Left colon (tissue), 2 donors: ENCODE measurements around the gene TMEM88. TPM values are rescaled to one million over a fixed set of nuclear protein-coding genes. Genes with fewer than 3 reads are reported as not detected.
"Not testable (repeated sequence)": the region's sequence is repeated elsewhere in the genome, so short reads cannot be mapped to it uniquely, and the experiment has no call there.

Source experiments
- ATAC-seq: fragments of 200-7000 bp; cut with Tn5 transposase; one replicate; pipeline ENCODE4 v1.9.1; 2020; ENCODE audit warnings: mild to moderate bottlenecking, moderate library complexity
- DNase-seq, 2 donors: peaks; one replicate each; pipeline ENCODE4 v3.0.0-alpha.2; 2020
- intact Hi-C, 2 donors: fragments of 100-400 bp; cut with DNase I in 1 of 2; cut with micrococcal nuclease in 1 of 2; formaldehyde crosslinking; loops; one replicate each; pipeline versions ENCODE4 v1.11.2 to v1.14.0; 2022; cut with DNase I, micrococcal nuclease
- long read RNA-seq: library from polyadenylated mRNA; unstranded; transcript quantifications from one replicate; pipeline ENCODE4 v2.0.0, GENCODE V29; 2021
- total RNA-seq, 2 donors: library from RNA; stranded (reverse); fragmentation: NEBNext Ultra II Directional; extraction: Animal tissue kit (Norgen Biotek cat#: 25700); gene quantifications; one replicate each; pipeline ENCODE4 v1.2.1, GENCODE V29; 2021
- donor health status: DM: no; HTN: no; CAD: no.
- donor health status: DM: yes; HTN: yes; CAD: no.

The TMEM88 gene
- 1 to 10 TPM; 3.8 to 6.1 TPM for total RNA-seq
- long read RNA-seq, partial matches to known transcripts, result 0 of 1 reads
- long read RNA-seq, other reads (novel, unspliced or antisense), result 0 of 1 reads

- intact Hi-C loops, result loop anchor here in 1 of 2 donors (5.0 kb wide), 1 partner anchor 113 kb away; no protein-coding TSS in a partner anchor
- no peak for ATAC-seq
- peak; percentile 29 to 49 for DNase-seq
Observed at GRCh38 chr17:7854851-7855659, at the start of gene TMEM88. Gene TMEM88, plus strand, starts transcription at chr17:7855066. Its CDS starts 9 bp downstream, at chr17:7855075.

DNA sequence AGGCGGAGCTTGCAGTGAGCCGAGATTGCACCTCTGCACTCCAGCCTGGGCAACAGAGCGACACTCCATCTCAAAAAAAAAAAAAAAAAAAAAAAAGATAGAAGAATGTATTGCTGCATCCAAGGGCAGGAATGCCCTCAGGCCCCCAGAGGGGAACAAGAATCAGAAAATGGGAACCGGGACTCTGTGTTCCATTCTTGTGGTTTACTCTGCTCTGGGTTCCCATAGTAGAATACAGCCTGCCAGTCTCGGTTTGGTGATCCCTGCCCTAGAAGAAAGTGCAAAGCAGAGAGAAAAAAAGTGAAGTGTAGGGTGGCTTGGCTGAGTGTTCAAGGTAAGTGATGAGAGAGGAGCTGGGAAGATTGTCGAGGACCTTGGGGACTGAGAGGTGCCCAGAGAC is 48.3 kb upstream of the TMEM88 start:
- ATAC-seq (no peak), DNase-seq (no peak)
- intact Hi-C loops, result no loop called here

GRCh38 chr17:7807206-7807605 is 47.7 kb upstream of the TMEM88 start:
- no peak for DNase-seq
- ATAC-seq, result no peak
- intact Hi-C loops, result no loop called here

GRCh38 chr17:7809086-7809790 is 45.6 kb upstream of the TMEM88 start:
- intact Hi-C loops, result no loop called here
- DNase-seq (no peak), ATAC-seq (peak; percentile 24)

GRCh38 chr17:7809791-7810343 is 45.0 kb upstream of the TMEM88 start:
- ATAC-seq, DNase-seq, intact Hi-C loops: not testable (repeated sequence)

GRCh38 chr17:7811251-7811650 is 43.6 kb upstream of the TMEM88 start:
- intact Hi-C loops, result no loop called here
- ATAC-seq (no peak), DNase-seq (no peak)

DNA sequence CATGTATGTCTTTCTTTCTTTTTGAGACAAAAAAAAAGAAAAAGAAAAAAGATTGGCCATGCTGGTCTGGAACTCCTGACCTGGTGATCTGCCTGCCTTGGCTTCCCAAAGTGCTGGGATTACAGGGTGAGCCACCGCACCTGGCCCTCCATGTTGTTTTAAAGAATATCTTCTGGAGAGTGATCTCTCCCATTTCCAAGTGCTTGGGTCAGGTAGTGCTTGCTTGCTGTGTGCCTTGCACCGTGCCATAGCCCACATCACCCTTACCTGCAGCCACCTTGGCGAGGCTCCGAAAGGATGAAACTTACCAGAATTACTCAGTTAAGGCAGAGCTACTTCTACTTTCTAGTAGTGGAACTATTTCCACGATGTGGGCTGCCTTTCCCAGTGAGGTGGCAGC is 39.9 kb upstream of the TMEM88 start:
- intact Hi-C loops, result no loop called here
- DNase-seq (no peak), ATAC-seq (no peak)

DNA sequence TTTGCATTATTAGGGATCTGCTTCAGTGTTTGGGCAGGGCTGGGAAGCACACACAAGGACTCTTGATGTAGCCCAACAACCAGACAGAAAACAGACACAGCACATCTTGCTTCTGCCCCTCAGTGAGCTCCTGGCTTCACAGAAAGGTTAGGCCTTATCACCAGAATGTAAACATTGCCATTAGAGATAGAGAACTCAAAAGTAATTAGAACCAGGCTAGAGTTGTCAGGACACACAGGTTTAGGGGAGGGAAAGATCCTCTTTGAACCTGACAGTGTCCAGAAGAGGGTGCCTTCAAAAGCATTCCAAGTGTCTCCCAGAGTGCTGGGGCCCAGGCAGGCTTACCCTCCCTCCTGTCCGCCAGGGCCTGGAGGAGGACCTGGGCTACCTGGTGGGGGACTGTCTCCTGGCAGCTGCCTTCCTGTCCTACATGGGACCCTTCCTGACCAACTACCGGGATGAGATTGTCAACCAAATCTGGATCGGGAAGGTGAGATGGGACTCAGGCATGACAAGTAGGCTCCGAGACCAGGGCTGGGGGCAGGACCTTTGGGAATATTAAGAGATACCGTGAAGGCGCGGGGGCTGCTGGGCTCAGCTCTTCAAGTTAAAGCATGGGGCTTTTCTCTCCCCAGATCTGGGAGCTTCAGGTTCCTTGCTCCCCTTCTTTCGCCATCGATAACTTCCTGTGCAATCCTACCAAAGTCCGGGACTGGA is 37.8 kb upstream of the TMEM88 start:
- intact Hi-C loops, result no loop called here
- ATAC-seq, result no peak
- no peak for DNase-seq

GRCh38 chr17:7817643-7817964 is 37.3 kb upstream of the TMEM88 start:
- ATAC-seq, result no peak
- intact Hi-C loops, result no loop called here
- DNase-seq, result no peak

DNA sequence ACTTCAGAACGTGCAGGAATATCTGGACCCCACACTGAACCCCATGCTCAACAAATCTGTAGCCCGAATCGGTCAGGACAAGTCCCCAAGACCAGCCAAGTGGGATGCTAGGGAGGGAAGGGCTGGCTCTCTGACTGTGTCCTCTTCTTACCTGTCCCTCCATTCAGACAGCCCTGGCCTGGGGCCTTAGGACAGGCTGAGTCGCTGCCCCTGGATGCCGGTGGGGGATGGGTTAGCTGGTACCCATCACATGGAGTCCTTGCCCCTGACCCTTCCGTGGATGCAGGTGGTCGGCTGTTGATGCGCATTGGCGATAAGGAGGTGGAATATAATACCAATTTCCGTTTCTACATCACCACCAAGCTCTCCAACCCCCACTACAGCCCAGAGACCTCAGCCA is 36.8 kb upstream of the TMEM88 start:
- no peak for DNase-seq
- no peak for ATAC-seq
- intact Hi-C loops, result no loop called here

- intact Hi-C loops, result no loop called here
- no peak for ATAC-seq
Observed at GRCh38 chr17:7818746-7819645, 35.9 kb upstream of the TMEM88 start.

DNA sequence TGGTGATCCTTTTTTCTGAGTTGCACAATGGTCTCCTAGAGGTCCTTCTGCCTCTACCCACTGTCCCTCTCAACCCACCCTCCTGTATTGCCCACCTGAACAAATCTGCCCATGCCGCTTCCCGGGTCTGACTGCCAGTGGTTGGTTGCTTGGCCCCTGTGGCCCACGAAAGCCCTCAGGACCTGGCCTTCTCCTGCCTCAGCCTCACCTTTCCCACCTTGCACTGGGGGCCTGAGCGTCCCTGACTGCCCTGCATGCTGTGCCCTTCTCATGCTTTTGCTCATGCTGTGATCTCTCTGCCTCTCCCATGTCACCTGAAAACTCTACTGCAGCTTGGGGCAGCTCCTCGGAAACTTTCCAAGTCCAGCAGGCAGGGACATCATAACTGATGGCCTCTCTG is 34.6 kb upstream of the TMEM88 start:
- DNase-seq, result no peak
- no peak for ATAC-seq
- intact Hi-C loops, result no loop called here

More at GRCh38 chr17:7818746-7819645, 35.9 kb upstream of the TMEM88 start:
- DNase-seq, result no peak

GRCh38 chr17:7822126-7822525 is 32.7 kb upstream of the TMEM88 start:
- intact Hi-C loops, result no loop called here
- ATAC-seq (no peak), DNase-seq (no peak)

- intact Hi-C loops, result no loop called here
- ATAC-seq, result no peak
- DNase-seq, result no peak
Observed at GRCh38 chr17:7823581-7824001, 31.3 kb upstream of the TMEM88 start.

GRCh38 chr17:7824021-7824924 is 30.6 kb upstream of the TMEM88 start:
- DNase-seq, result no peak
- ATAC-seq, result no peak
- intact Hi-C loops, result no loop called here

- DNase-seq, result peak in 1 of 2 donors; percentile 8
- peak; percentile 37 for ATAC-seq
- intact Hi-C loops, result no loop called here
Observed at GRCh38 chr17:7825206-7825990, 29.5 kb upstream of the TMEM88 start.

GRCh38 chr17:7830616-7831015 is 24.2 kb upstream of the TMEM88 start:
- peak in 1 of 2 donors; percentile 18 for DNase-seq
- intact Hi-C loops, result no loop called here
- no peak for ATAC-seq
